ENCODE measurements around the gene TMEM179B. TPM values are rescaled to one million over a fixed set of nuclear protein-coding genes. Genes with fewer than 3 reads are reported as not detected.

TMEM179B gene
- total and polyA plus RNA-seq, 9 of the 15 experiments (the other 6 are each of a cell fraction or from before 2014, with no cell fraction given): 27.7 to 105 (median 37.0) TPM

GRCh38 chr11:62839050-62839945, 52.1 kb downstream of the TMEM179B start, which contains the start of gene WDR74 (continued):
- peak; percentile 52 for TF ChIP-seq PRPF4 (IDR thresholded peaks at IDR 0.05; ENCODE audit: insufficient read depth, low read depth, low read length, poor library complexity, severe bottlenecking)
- TF ChIP-seq, protein P1, sequence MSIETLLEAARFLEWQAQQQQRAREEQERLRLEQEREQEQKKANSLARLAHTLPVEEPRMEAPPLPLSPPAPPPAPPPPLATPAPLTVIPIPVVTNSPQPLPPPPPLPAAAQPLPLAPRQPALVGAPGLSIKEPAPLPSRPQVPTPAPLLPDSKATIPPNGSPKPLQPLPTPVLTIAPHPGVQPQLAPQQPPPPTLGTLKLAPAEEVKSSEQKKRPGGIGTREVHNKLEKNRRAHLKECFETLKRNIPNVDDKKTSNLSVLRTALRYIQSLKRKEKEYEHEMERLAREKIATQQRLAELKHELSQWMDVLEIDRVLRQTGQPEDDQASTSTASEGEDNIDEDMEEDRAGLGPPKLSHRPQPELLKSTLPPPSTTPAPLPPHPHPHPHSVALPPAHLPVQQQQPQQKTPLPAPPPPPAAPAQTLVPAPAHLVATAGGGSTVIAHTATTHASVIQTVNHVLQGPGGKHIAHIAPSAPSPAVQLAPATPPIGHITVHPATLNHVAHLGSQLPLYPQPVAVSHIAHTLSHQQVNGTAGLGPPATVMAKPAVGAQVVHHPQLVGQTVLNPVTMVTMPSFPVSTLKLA (conservative IDR thresholded peaks at IDR 0.05): peak; percentile 96 to 99
- no peak for TF ChIP-seq SMARCA5 (IDR thresholded peaks at IDR 0.05)
- TF ChIP-seq ZSCAN29 (IDR thresholded peaks at IDR 0.05): no peak
- TF ChIP-seq PHF21A (IDR thresholded peaks at IDR 0.05; ENCODE audit: borderline replicate concordance, low read depth): no peak
- TF ChIP-seq, protein P2, sequence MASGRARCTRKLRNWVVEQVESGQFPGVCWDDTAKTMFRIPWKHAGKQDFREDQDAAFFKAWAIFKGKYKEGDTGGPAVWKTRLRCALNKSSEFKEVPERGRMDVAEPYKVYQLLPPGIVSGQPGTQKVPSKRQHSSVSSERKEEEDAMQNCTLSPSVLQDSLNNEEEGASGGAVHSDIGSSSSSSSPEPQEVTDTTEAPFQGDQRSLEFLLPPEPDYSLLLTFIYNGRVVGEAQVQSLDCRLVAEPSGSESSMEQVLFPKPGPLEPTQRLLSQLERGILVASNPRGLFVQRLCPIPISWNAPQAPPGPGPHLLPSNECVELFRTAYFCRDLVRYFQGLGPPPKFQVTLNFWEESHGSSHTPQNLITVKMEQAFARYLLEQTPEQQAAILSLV (tag; IDR thresholded peaks at IDR 0.05): no peak
- TF ChIP-seq TCF7L2 (IDR thresholded peaks at IDR 0.05; ENCODE audit: low read depth, low read length): no peak
- no peak for TF ChIP-seq TCFL5 (CRISPR knock-in tag; conservative IDR thresholded peaks at IDR 0.05)
- TF ChIP-seq NUFIP1 (IDR thresholded peaks at IDR 0.05; ENCODE audit: partially characterized antibody): no peak
- no peak for TF ChIP-seq TBP (optimal IDR thresholded peaks at IDR 0.05; ENCODE audit: low read depth, low read length)
- no peak for TF ChIP-seq ZNF133 (CRISPR knock-in tag; IDR thresholded peaks at IDR 0.05)
- TF ChIP-seq NFIX (CRISPR knock-in tag; IDR thresholded peaks at IDR 0.05; ENCODE audit: low read depth): no peak
- TF ChIP-seq THAP7 (CRISPR knock-in tag; IDR thresholded peaks at IDR 0.05): no peak
- no peak for TF ChIP-seq CREBBP (IDR thresholded peaks at IDR 0.05; ENCODE audit: low read depth, low read length)
- no peak for TF ChIP-seq KLF6 (CRISPR knock-in tag; IDR thresholded peaks at IDR 0.05; ENCODE audit: borderline replicate concordance)
- TF ChIP-seq ILF3 (IDR thresholded peaks at IDR 0.05; ENCODE audit: borderline replicate concordance): peak; percentile 72; the same call in 1 of the 2 replicates
- TF ChIP-seq FOXA3 (CRISPR knock-in tag; conservative IDR thresholded peaks at IDR 0.05 in 1 of 2, IDR thresholded peaks at IDR 0.05 in 1 of 2): peak in 1 of 2 experiments; percentile 36; a peak in 1 of 4 replicates
- no peak for TF ChIP-seq DMBX1 (CRISPR knock-in tag; IDR thresholded peaks at IDR 0.05; ENCODE audit: borderline replicate concordance)
- TF ChIP-seq ZNF384 (IDR thresholded peaks at IDR 0.05; ENCODE audit: low read depth, low read length): 0 out of 2 replicates have a peak, but pooled peaks have one; percentile 18
- no peak for TF ChIP-seq EWSR1 (IDR thresholded peaks at IDR 0.05; ENCODE audit: borderline replicate concordance, low read depth, partially characterized antibody)
- TF ChIP-seq ZNF224 (CRISPR knock-in tag; IDR thresholded peaks at IDR 0.05): no peak
- TF ChIP-seq, protein P3, sequence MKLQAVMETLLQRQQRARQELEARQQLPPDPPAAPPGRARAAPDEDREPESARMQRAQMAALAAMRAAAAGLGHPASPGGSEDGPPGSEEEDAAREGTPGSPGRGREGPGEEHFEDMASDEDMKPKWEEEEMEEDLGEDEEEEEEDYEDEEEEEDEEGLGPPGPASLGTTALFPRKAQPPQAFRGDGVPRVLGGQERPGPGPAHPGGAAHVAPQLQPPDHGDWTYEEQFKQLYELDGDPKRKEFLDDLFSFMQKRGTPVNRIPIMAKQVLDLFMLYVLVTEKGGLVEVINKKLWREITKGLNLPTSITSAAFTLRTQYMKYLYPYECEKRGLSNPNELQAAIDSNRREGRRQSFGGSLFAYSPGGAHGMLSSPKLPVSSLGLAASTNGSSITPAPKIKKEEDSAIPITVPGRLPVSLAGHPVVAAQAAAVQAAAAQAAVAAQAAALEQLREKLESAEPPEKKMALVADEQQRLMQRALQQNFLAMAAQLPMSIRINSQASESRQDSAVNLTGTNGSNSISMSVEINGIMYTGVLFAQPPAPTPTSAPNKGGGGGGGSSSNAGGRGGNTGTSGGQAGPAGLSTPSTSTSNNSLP (IDR thresholded peaks at IDR 0.05; ENCODE audit: borderline replicate concordance, low read depth, low read length): no peak
- TF ChIP-seq ZNF354B (CRISPR knock-in tag; IDR thresholded peaks at IDR 0.05): no peak
- TF ChIP-seq ATF1 (CRISPR knock-in tag; IDR thresholded peaks at IDR 0.05): peak; percentile 97
- peak; percentile 99 for TF ChIP-seq ATF1 (tag; IDR thresholded peaks at IDR 0.05)
